Measurements from ENCODE around the gene GRIK3.

The GRIK3 gene

DNA sequence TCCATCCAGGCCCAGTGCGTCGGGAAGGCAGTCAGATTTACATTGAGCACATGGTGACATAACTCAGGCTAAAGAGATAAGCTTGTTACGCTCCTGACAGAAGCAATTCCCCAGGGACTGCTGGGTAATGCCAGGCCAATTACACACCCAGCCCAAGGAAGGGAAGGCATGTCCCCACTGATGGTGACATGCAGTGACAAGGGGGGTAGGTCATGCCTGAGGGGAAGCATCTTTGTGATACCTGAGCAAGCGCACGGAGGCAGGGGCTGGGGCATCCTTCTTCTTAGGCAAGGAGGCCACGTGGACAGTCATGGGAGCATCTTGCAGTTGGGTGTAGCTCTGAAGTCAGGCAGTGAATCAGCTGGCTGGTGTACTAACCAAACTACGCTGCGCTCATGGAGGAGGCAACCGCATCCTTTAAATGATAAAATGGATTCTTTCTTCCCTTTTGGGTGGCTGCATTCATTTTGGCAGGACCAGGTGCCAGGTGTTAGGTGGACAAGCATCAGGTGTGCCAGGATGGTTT is 39.6 kb upstream of the GRIK3 start:
- no peak overlapping the region for H3K4me3 ChIP-seq (ENCODE audit: low read depth, low read length)
- TF ChIP-seq, protein P1, sequence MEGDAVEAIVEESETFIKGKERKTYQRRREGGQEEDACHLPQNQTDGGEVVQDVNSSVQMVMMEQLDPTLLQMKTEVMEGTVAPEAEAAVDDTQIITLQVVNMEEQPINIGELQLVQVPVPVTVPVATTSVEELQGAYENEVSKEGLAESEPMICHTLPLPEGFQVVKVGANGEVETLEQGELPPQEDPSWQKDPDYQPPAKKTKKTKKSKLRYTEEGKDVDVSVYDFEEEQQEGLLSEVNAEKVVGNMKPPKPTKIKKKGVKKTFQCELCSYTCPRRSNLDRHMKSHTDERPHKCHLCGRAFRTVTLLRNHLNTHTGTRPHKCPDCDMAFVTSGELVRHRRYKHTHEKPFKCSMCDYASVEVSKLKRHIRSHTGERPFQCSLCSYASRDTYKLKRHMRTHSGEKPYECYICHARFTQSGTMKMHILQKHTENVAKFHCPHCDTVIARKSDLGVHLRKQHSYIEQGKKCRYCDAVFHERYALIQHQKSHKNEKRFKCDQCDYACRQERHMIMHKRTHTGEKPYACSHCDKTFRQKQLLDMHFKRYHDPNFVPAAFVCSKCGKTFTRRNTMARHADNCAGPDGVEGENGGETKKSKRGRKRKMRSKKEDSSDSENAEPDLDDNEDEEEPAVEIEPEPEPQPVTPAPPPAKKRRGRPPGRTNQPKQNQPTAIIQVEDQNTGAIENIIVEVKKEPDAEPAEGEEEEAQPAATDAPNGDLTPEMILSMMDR (IDR thresholded peaks at IDR 0.05; ENCODE audit: low read depth, low read length, missing control alignments): no peak
- in situ Hi-C loops (cut with HindIII; ENCODE audit: low sequenced_read_pairs): no loop called here
- DNase-seq (ENCODE audit: low read depth): no peak

DNA sequence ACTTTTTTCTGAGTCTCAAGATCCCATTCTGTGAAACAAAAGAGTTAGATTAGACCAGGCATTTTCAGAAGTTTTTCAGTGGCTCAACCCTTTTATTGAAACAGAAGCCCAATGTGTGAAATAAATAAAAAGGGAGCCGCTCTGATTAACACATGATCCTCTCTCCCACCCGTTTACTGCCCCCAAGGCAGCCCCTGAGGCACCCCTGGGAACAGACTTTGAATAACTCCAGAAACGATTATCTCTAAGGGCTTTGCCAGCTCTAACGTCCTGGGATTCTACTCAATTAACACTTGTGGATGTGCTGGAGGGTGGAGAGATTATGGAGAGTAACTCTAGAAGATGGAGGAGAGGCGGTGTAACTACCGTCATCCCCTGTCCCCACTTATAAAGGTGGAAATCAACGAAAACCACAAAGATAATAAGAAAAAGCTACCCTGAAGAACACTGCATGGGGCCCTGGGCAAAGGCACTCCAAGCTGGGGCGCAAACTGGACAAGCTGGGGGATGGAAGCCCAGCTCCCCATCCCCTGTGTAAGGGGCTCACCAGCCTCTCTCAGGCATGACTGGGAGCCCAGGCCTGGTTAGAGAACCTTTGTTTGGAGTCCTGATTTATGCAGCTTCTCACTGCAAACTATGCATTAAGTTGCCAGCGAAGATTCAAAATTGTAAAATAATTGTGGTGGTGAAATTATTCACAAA is 39.0 kb upstream of the GRIK3 start:
- no peak overlapping the region for H3K4me3 ChIP-seq (ENCODE audit: low read depth, low read length)
- in situ Hi-C loops (cut with HindIII; ENCODE audit: low sequenced_read_pairs): no loop called here
- DNase-seq (ENCODE audit: low read depth): no peak
- TF ChIP-seq, protein P1 (IDR thresholded peaks at IDR 0.05; ENCODE audit: low read depth, low read length, missing control alignments): no peak

DNA sequence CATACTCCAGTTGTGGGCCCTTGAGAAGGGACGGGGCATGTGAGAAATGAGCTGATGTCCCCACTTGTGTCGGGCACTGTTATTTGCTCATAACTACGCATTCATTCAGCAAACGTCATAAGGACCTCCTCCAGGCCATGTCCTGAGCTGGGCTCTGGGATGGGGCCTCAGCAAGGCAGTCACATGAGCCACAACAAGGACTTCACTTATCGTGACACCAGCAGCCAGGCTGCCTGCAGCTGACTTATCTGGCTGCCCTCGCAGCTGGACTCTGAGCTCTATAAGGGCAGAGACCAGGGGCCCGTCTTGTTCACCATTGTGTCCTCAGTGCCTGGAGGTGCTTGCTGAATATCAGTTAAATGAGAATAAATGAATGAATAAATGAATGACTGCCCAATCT is 37.5 kb upstream of the GRIK3 start:
- in situ Hi-C loops (cut with HindIII; ENCODE audit: low sequenced_read_pairs): no loop called here
- TF ChIP-seq, protein P1 (IDR thresholded peaks at IDR 0.05; ENCODE audit: low read depth, low read length, missing control alignments): no peak
- H3K4me3 ChIP-seq (ENCODE audit: low read depth, low read length): no peak overlapping the region
- DNase-seq (ENCODE audit: low read depth): no peak

DNA sequence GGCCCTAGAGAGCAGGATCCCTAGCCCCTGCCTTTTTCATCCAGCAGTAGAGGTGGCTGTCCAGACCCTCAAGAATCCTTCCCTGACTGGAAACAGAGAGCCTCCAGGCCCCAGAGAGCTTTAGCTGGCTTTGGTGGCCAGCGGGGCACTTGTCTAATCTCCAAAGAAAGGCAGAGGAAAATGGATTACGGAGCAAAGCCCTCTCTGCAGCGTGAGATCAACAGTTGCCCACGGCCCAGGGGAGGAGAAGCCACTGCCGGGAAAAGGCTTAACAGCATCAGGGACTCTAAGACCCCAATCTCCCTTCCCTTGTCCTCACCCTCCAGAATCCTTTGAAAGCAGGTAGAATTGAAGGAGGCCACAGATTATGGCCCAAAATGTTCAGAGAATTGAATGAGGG is 35.8 kb upstream of the GRIK3 start:
- TF ChIP-seq, protein P1 (IDR thresholded peaks at IDR 0.05; ENCODE audit: low read depth, low read length, missing control alignments): no peak

DNA sequence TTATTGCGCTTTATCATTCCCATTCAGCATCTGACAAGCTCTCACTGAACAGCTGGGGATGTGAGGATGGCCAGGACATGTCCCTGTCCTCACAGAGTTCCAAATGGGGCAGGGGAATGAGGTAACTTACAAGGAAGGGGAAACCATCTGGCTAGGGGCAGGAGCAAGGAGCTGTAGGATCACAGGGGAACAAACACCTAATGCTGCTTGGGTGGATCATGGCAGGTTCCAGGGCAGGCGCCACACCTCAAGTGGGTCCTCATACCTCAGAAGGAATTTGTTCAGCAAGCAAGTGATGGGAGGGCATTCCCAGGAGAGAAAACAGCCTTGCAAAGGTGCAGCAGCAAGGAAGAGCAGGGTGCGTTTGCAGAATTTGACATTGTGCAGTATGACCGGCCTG is 35.1 kb upstream of the GRIK3 start:
- in situ Hi-C loops (cut with HindIII; ENCODE audit: low sequenced_read_pairs): no loop called here

More for the DNA sequence above, 35.8 kb upstream of the GRIK3 start:
- no peak overlapping the region for H3K4me3 ChIP-seq (ENCODE audit: low read depth, low read length)
- DNase-seq (ENCODE audit: low read depth): no peak
- in situ Hi-C loops (cut with HindIII; ENCODE audit: low sequenced_read_pairs): no loop called here

DNA sequence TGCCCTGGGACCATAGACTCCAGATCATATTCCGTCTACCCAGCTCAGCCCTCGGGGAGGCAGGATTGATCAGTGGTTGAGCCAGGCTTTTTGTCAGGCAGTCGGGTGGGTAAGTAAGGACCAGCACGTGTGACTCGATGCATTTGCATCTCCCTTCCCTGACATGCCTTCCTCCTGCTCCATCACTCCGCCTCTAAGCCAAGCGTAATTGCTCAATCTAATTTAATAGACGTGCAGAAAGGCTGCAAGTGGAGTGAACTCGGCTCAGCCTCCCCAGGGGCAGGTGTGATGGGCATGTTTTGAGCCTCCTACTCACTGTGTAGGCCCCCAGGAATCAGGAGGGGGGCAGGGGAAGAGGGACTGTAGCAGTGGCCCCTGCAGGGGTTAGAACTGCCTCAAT is 34.6 kb upstream of the GRIK3 start:
- no peak for DNase-seq (ENCODE audit: low read depth)
- no peak overlapping the region for H3K4me3 ChIP-seq (ENCODE audit: low read depth, low read length)
- in situ Hi-C loops (cut with HindIII; ENCODE audit: low sequenced_read_pairs): no loop called here
- TF ChIP-seq, protein P1 (IDR thresholded peaks at IDR 0.05; ENCODE audit: low read depth, low read length, missing control alignments): no peak

More for the DNA sequence above, 35.1 kb upstream of the GRIK3 start:
- no peak for DNase-seq (ENCODE audit: low read depth)
- TF ChIP-seq, protein P1 (IDR thresholded peaks at IDR 0.05; ENCODE audit: low read depth, low read length, missing control alignments): no peak
- H3K4me3 ChIP-seq (ENCODE audit: low read depth, low read length): no peak overlapping the region

Measured in astrocyte of the cerebellum (primary cell).